Liver (tissue), 9 donors: Measurements from ENCODE around the gene WDR41. TPM values are rescaled to one million over a fixed set of nuclear protein-coding genes. Genes with fewer than 3 reads are reported as not detected.

Source experiments
- DNase-seq: peaks from one replicate; pipeline ENCODE4 v3.0.0-alpha.2; 2017; ENCODE audit warnings: low spot score
- H3K27ac ChIP-seq, 2 donors: one replicate each; pipeline ENCODE4 v1.7.0; 2013; ENCODE audit warnings: inconsistent platforms in 2 of 2, low read length in 2 of 2, control low read depth in 1 of 2, low read depth in 1 of 2, mild to moderate bottlenecking in 1 of 2
- H3K27me3 ChIP-seq, 4 donors: one replicate each; pipeline versions ENCODE4 v1.6.1 to v1.7.0; 2013; ENCODE audit warnings: low read length in 3 of 4, inconsistent platforms in 1 of 4, mild to moderate bottlenecking in 1 of 4, moderate library complexity in 1 of 4; ENCODE audit not compliant: control insufficient read depth in 4 of 4, insufficient read depth in 4 of 4
- H3K36me3 ChIP-seq, 4 donors: one replicate each; pipeline versions ENCODE4 v1.6.1 to v1.7.0; 2013; ENCODE audit warnings: low read length in 3 of 4, mild to moderate bottlenecking in 3 of 4, low read depth in 1 of 4, moderate library complexity in 1 of 4; ENCODE audit not compliant: control insufficient read depth in 4 of 4, insufficient read depth in 3 of 4
- H3K4me1 ChIP-seq, 4 donors: one replicate each; pipeline versions ENCODE4 v1.6.1 to v1.7.0; 2013; ENCODE audit warnings: low read length in 3 of 4, mild to moderate bottlenecking in 3 of 4, moderate library complexity in 1 of 4; ENCODE audit not compliant: control insufficient read depth in 4 of 4, insufficient read depth in 4 of 4
- H3K4me3 ChIP-seq, 3 donors: one replicate each; pipeline versions ENCODE4 v1.6.1 to v1.7.0; 2013; ENCODE audit warnings: low read length in 3 of 3, control low read depth in 1 of 3, low read depth in 1 of 3, mild to moderate bottlenecking in 1 of 3
- H3K9ac ChIP-seq, 2 donors: one replicate each; pipeline ENCODE4 v1.7.0; 2013; ENCODE audit warnings: low read length in 2 of 2, mild to moderate bottlenecking in 2 of 2, moderate library complexity in 2 of 2, control low read depth in 1 of 2, low read depth in 1 of 2
- H3K9me3 ChIP-seq, 4 donors: one replicate each; pipeline versions ENCODE4 v1.6.1 to v1.7.0; 2013; ENCODE audit warnings: low read length in 3 of 4; ENCODE audit not compliant: control insufficient read depth in 4 of 4
- ATF3 ChIP-seq: IDR thresholded peaks from 2 replicates; pipeline ENCODE4 v1.6.1; 2016; ENCODE audit warnings: antibody characterized with exemption
- CTCF ChIP-seq: fragments of 150-350 bp; IDR thresholded peaks from 2 replicates; pipeline ENCODE4 v1.5.1; 2017; ENCODE audit warnings: improper control_type of control experiment, low read depth, low read length; ENCODE audit not compliant: missing input control
- EGR1 ChIP-seq, 2 donors: IDR thresholded peaks; 2 replicates each; pipeline ENCODE4 v1.6.1; 2016 to 2018; ENCODE audit warnings: antibody characterized with exemption in 2 of 2, low read depth in 2 of 2
- FOXA1 ChIP-seq: IDR thresholded peaks from 2 replicates; pipeline ENCODE4 v1.6.1; 2016; ENCODE audit warnings: antibody characterized with exemption
- FOXA2 ChIP-seq: IDR thresholded peaks from 2 replicates; pipeline ENCODE4 v1.6.1; 2016; ENCODE audit warnings: antibody characterized with exemption
- GABPA ChIP-seq, 2 donors: IDR thresholded peaks in 1 of 2; conservative IDR thresholded peaks in 1 of 2; 2 replicates each; pipeline ENCODE4 v1.6.1; 2016; ENCODE audit warnings: antibody characterized with exemption in 2 of 2, mild to moderate bottlenecking in 1 of 2, moderate library complexity in 1 of 2
- HNF4A ChIP-seq, 2 donors: conservative IDR thresholded peaks; 2 replicates each; pipeline ENCODE4 v1.6.1; 2016; ENCODE audit warnings: antibody characterized with exemption in 2 of 2, mild to moderate bottlenecking in 2 of 2
- HNF4G ChIP-seq: IDR thresholded peaks from 2 replicates; pipeline ENCODE4 v1.6.1; 2016; ENCODE audit warnings: antibody characterized with exemption
- JUND ChIP-seq, 2 donors: IDR thresholded peaks; 2 replicates each; pipeline ENCODE4 v1.6.1; 2016; ENCODE audit warnings: antibody characterized with exemption in 2 of 2
- MAX ChIP-seq: IDR thresholded peaks from 2 replicates; pipeline ENCODE4 v1.6.1; 2016; ENCODE audit warnings: antibody characterized with exemption
- RAD21 ChIP-seq, 2 donors: IDR thresholded peaks; 2 replicates each; pipeline ENCODE4 v1.6.1; 2016; ENCODE audit warnings: antibody characterized with exemption in 2 of 2, mild to moderate bottlenecking in 2 of 2
- REST ChIP-seq: IDR thresholded peaks from 2 replicates; pipeline ENCODE4 v1.6.1; 2016; ENCODE audit warnings: antibody characterized with exemption, mild to moderate bottlenecking
- RXRA ChIP-seq, 2 donors: IDR thresholded peaks; 2 replicates each; pipeline ENCODE4 v1.6.1; 2017 to 2018; ENCODE audit warnings: antibody characterized with exemption in 2 of 2, mild to moderate bottlenecking in 1 of 2
- SP1 ChIP-seq: IDR thresholded peaks from 2 replicates; pipeline ENCODE4 v1.6.1; 2018; ENCODE audit warnings: antibody characterized with exemption, mild to moderate bottlenecking
- TAF1 ChIP-seq: conservative IDR thresholded peaks from 2 replicates; pipeline ENCODE4 v1.6.1; 2016; ENCODE audit warnings: antibody characterized with exemption, mild to moderate bottlenecking
- YY1 ChIP-seq: IDR thresholded peaks from 2 replicates; pipeline ENCODE4 v1.6.1; 2016; ENCODE audit warnings: antibody characterized with exemption, mild to moderate bottlenecking
- ZBTB33 ChIP-seq: IDR thresholded peaks from 2 replicates; pipeline ENCODE4 v1.6.1; 2016; ENCODE audit warnings: antibody characterized with exemption
- WGBS: extraction: QIAGEN DNeasy Blood & Tissue Kit; methylation state at CpG from one replicate; pipeline ENCODE4 v1.1.7; 2013; 5-methylcytosine and 5-hydroxymethylcytosine counted together
- polyA plus RNA-seq, 2 donors: library from polyadenylated mRNA; stranded (reverse) in 1 of 2; unstranded in 1 of 2; fragments of 200-250 nt in 1 of 2; fragments of >200 nt in 1 of 2; fragmentation: Nextera tagmentation in 1 of 2; extraction: Ambion mirVana in 1 of 2; gene quantifications; one replicate each; pipeline versions ENCODE4 v1.2.1 to v1.2.3, GENCODE V29; 2013 to 2015
- total RNA-seq, 2 donors: library from RNA; depleted of rRNA; stranded (reverse); fragments of >200 nt; gene quantifications; one replicate each; pipeline ENCODE4 v1.2.3, GENCODE V29; 2014
- donor health status: healthy.
- donor health status: healthy.
- donor health status: healthy.
- donor health status: healthy.
- donor health status: healthy.

WDR41 gene
- total and polyA plus RNA-seq, 4 donors, result 8.1 to 21.2 (median 14.5) TPM

GRCh38 chr5:77449277-77449676, 42.8 kb downstream of the WDR41 start:
- no peak overlapping the region for H3K27ac ChIP-seq
- H3K27me3 ChIP-seq, result no peaks in the 10 kb centered on the region
- peaks cover 5 to 14% (median 9%) of the 10 kb centered on the region in 4 donors for H3K36me3 ChIP-seq
- H3K9ac ChIP-seq, result no peak overlapping the region
- H3K9me3 ChIP-seq, result no peaks in the 10 kb centered on the region
- TF ChIP-seq TAF1 (no peak), EGR1 (IDR thresholded peaks at IDR 0.05; ENCODE audit: low read depth in 2 of 2) (no peak), YY1 (no peak), CTCF (no peak), ATF3 (no peak), ZBTB33 (no peak), FOXA1 (no peak), FOXA2 (no peak)
- H3K4me3 ChIP-seq, result no peak overlapping the region
- H3K4me1 ChIP-seq, result no peaks in the 10 kb centered on the region
- DNase-seq, result no peak
- 86% methylated on average over 1 of the region's 1 CpG for WGBS

- Histone ChIP-seq H3K27ac (no peak overlapping the region), H3K36me3 (peaks cover 5 to 14% (median 8%) of the 10 kb centered on the region in 4 donors), H3K9ac (no peak overlapping the region), H3K27me3 (no peaks in the 10 kb centered on the region), H3K4me3 (no peak overlapping the region), H3K9me3 (no peaks in the 10 kb centered on the region), H3K4me1 (no peaks in the 10 kb centered on the region)
- 97% methylated on average over 1 of the region's 1 CpG for WGBS
- no peak for TF ChIP-seq SP1
- no peak for TF ChIP-seq HNF4G
- no peak for TF ChIP-seq RXRA (IDR thresholded peaks at IDR 0.05)
- TF ChIP-seq TAF1, result no peak
- TF ChIP-seq YY1, result no peak
- no peak for TF ChIP-seq HNF4A (conservative IDR thresholded peaks at IDR 0.05)
- TF ChIP-seq MAX, result no peak
- TF ChIP-seq GABPA (IDR thresholded peaks at IDR 0.05 in 1 of 2, conservative IDR thresholded peaks at IDR 0.05 in 1 of 2), result no peak
- no peak for TF ChIP-seq JUND (IDR thresholded peaks at IDR 0.05)
- no peak for TF ChIP-seq EGR1 (IDR thresholded peaks at IDR 0.05; ENCODE audit: low read depth in 2 of 2)
- no peak for TF ChIP-seq FOXA1
- TF ChIP-seq RAD21 (IDR thresholded peaks at IDR 0.05), result no peak
- no peak for DNase-seq
Observed at GRCh38 chr5:77448831-77449230, 43.3 kb downstream of the WDR41 start.

- Histone ChIP-seq H3K36me3 (peaks cover 3 to 18% (median 7%) of the 10 kb centered on the region in 4 donors), H3K27me3 (no peaks in the 10 kb centered on the region), H3K9me3 (no peaks in the 10 kb centered on the region), H3K4me1 (no peaks in the 10 kb centered on the region), H3K4me3 (no peak overlapping the region), H3K9ac (no peak overlapping the region), H3K27ac (no peak overlapping the region)
- no peak for DNase-seq
- 100% methylated on average over 1 of the region's 1 CpG for WGBS
- TF ChIP-seq MAX (no peak), TAF1 (no peak), JUND (IDR thresholded peaks at IDR 0.05) (no peak), FOXA2 (no peak), SP1 (no peak), ATF3 (no peak), ZBTB33 (no peak), EGR1 (IDR thresholded peaks at IDR 0.05; ENCODE audit: low read depth in 2 of 2) (no peak), RAD21 (IDR thresholded peaks at IDR 0.05) (no peak), RXRA (IDR thresholded peaks at IDR 0.05) (no peak), REST (no peak)
Observed at GRCh38 chr5:77444356-77444755, 47.8 kb downstream of the WDR41 start.
